ENCODE measurements around the gene LRRC47.

LRRC47 gene

DNA sequence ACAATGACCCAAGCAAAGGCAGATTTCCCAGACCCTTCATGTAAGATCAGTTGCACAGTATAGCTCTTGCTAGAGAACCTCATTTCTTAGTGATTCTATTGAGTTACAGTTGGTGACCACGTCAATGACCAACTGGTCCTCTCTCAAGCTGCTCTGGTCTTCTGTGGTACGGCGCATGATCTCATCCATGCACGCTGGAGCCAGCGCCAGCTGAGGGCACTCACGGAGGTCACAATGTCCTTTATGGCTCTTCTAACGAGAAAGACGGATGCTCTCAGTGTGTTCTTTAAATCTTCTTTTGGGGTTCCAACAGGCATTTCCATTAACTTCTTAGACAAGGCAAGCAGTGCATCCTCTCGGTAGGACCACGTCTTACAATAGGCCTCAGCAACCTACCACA, 38.4 kb upstream of the LRRC47 start:
- TF ChIP-seq CTCF (IDR thresholded peaks at IDR 0.05; ENCODE audit: insufficient read depth, low read depth, low read length, missing control alignments) = no peak
- no peak overlapping the region for H3K4me3 ChIP-seq (ENCODE audit: low read depth, low read length)

GRCh38 chr1:3831689-3832088, 35.4 kb upstream of the LRRC47 start:
- no peak for TF ChIP-seq CTCF (IDR thresholded peaks at IDR 0.05; ENCODE audit: insufficient read depth, low read depth, low read length, missing control alignments)
- H3K4me3 ChIP-seq (ENCODE audit: low read depth, low read length) = no peak overlapping the region
- DNase-seq (ENCODE audit: low read depth) = no peak

More for the DNA sequence above, 38.4 kb upstream of the LRRC47 start:
- no peak for DNase-seq (ENCODE audit: low read depth)

DNA sequence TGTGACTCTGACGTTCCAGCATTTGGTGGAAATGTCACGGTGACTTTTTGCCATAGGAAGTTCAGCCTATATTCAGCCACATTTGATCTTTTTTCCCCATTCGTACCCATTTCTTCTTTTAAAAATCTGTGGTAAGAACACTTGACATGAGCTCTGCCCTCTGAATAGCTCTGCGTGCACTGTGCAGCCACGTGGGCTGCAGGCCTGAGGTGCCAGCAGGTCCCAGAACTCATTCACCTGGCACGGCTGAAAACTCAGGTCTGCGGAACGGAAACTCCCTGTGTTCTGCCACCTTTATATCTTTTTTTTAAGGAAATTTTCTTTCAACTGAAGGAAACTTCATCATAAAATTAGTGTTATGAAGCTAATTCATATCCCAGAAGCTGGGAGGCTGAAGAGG, 32.1 kb upstream of the LRRC47 start:
- TF ChIP-seq CTCF (IDR thresholded peaks at IDR 0.05; ENCODE audit: insufficient read depth, low read depth, low read length, missing control alignments) = no peak
- H3K4me3 ChIP-seq (ENCODE audit: low read depth, low read length) = no peak overlapping the region
- DNase-seq (ENCODE audit: low read depth) = no peak

GRCh38 chr1:3827813-3828307, 31.6 kb upstream of the LRRC47 start:
- no peak overlapping the region for H3K4me3 ChIP-seq (ENCODE audit: low read depth, low read length)
- no peak for TF ChIP-seq CTCF (IDR thresholded peaks at IDR 0.05; ENCODE audit: insufficient read depth, low read depth, low read length, missing control alignments)
- no peak for DNase-seq (ENCODE audit: low read depth)

DNA sequence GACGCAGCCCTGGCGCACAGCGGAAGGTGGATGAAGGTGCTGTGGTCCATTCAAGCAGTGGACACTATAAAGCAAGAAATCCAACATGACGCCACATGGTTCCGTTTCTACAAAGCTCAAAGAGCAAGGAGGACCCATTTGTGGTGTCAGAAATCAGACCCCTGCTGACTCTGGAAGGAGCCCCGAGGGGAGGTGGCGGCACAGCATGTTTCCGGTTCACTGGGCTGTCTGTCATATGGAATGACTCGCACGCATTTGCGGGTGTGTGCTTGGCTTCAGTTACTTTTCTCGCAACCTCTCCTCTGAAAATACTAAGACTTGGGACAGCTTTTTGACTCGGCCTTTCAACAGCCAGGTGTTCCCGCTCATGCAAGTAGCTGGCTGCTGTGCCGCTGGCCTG, 29.1 kb upstream of the LRRC47 start:
- no peak overlapping the region for H3K4me3 ChIP-seq (ENCODE audit: low read depth, low read length)
- no peak for TF ChIP-seq CTCF (IDR thresholded peaks at IDR 0.05; ENCODE audit: insufficient read depth, low read depth, low read length, missing control alignments)
- DNase-seq (ENCODE audit: low read depth) = no peak

GRCh38 chr1:3824650-3825049, 28.4 kb upstream of the LRRC47 start:
- no peak overlapping the region for H3K4me3 ChIP-seq (ENCODE audit: low read depth, low read length)

More at GRCh38 chr1:3824650-3825049, 28.4 kb upstream of the LRRC47 start:
- no peak for TF ChIP-seq CTCF (IDR thresholded peaks at IDR 0.05; ENCODE audit: insufficient read depth, low read depth, low read length, missing control alignments)
- DNase-seq (ENCODE audit: low read depth) = no peak
